ENCODE results near the gene CD247.

CD247 gene

GRCh38 chr1:167510244-167510643 lies 8.1 kb downstream of the CD247 start:
- DNase-seq, result no peak

GRCh38 chr1:167509587-167509986 lies 8.7 kb downstream of the CD247 start:
- no peak for DNase-seq

- no peak for DNase-seq
These were observed 10.6 kb downstream of the CD247 start for GRCh38 chr1:167507719-167508118.

- no peak for DNase-seq
These were observed 13.9 kb downstream of the CD247 start for GRCh38 chr1:167504467-167504827.

DNA sequence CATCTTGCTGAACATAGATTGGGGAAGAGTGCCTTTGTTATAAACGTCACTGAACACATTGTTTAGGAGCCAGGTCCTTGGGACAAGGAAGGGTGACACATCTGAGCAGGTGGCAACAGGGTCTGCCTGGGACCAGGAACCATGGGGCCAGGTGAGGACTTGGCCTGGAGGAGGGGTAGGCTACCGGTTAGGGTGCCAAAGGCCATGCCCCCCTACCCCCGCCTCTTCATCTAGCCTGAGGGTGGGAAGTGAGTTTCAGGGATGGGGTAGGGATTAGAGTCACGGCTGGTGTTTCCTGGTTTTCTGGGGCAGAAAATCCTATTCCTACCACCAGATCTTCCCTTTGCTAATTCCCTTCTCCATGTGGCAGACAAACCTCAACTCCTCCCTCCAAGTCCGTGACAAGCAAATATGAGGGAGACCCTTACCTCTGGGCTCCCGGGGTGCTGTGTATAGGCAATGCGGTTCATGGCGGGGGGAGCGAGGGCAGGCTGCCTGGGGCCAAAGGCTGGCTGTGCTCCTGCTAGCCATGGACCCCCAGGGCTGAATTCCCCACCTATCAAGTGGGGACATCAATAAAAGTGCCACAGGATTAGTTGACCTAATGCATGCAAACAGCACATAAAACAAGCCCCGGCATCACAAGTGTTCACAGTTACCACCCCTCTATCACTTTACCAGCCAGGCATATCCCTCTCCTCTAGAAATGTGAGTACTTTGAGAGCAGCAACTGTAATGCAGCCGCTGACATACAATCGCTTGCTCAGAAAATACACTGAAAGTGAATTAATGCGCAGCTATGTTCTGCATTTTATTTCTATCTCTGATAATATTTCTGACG lies 14.5 kb downstream of the CD247 start:
- no peak for DNase-seq

- no peak for DNase-seq
These were observed 15.4 kb downstream of the CD247 start for GRCh38 chr1:167502719-167503462.

- no peak for DNase-seq
These were observed 16.2 kb downstream of the CD247 start for GRCh38 chr1:167502192-167502551.

- no peak for DNase-seq
These were observed 16.7 kb downstream of the CD247 start for GRCh38 chr1:167501515-167502191.

DNA sequence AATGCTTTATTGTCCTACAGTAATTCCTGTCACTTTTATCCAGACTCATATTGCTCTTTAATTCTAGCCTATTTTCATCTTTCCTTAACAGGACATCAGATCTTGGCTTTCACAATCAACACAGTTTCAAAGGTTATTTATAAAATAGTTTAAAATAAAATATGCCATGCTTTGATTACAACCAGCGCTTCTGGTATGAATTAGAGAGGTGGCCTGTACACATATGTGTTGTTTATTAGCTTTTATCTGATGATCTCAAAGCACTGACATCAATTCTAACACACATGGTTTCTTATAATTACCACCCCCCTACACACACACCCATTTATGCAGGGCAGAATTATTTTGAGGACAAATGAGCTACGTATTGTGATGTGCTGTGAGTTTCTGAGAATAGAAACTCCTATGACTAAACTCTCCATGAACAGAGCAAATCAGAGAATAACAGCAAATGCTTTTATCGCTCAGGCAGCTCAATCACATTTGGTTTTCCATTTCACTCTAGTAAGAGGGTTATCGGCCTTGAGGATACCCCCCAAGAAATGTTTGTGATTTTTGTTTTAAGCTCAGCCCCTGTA lies 18.0 kb downstream of the CD247 start:
- DNase-seq, result no peak

DNA sequence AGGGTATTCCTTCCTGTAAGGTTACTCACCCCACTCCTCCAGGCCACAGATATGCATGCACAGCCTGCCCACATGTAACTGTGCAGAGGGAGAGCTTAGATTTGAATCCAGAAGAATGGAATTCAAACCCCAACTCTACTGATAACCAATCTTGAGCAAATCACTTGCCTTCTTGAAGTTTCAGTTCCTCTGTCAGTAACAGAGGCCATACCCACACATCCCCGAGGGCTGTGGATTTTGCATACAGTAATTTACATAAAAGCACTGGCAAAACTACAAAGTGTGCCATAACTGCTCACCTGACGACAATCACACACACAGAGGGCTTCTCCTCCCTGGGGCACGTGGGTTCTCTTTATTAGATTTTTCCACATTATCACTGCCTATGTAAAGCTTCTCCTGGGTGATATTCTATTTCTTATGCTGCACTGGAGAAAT lies 18.6 kb downstream of the CD247 start:
- DNase-seq, result no peak

DNA sequence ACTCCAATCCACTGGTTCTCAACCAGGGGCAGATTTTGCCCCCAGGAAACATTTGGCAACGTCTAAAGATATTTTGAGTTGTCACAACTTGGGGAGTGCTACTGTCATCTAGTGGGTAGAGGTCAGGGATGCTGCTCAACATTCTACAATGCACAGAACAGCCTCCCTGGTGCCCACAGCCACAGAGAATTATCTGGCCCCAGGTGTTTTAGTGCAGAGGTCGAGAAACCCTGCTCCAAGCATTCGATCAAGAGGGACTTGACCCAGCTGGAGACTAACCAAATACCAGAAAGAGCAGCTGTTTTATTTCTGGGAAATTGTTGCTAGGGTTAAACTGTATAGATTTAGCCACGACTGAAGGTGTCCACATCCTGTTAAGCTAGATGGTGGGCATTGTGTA lies 19.2 kb downstream of the CD247 start:
- DNase-seq, result no peak

- no peak for DNase-seq
These were observed 21.3 kb downstream of the CD247 start for GRCh38 chr1:167496797-167497619.

DNA sequence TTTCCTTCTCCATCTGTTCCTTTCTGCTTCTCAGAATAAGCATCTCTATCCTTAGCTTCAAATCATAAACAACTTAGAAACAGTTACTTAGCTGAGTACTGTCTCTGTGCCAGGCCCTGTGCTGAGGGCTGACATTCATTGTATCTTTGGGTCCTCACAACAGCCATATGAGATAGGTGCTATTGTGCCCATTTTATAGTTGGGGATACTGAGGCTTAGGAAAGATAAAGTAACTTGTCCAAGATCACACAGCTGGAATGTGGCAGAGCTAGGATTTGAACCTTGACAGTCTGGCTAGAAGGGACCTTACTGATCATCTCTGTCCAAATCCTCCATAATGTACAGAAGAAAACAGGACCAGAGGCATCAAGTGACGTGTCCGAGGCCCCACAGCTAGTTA lies 25.0 kb downstream of the CD247 start:
- DNase-seq, result no peak

DNA sequence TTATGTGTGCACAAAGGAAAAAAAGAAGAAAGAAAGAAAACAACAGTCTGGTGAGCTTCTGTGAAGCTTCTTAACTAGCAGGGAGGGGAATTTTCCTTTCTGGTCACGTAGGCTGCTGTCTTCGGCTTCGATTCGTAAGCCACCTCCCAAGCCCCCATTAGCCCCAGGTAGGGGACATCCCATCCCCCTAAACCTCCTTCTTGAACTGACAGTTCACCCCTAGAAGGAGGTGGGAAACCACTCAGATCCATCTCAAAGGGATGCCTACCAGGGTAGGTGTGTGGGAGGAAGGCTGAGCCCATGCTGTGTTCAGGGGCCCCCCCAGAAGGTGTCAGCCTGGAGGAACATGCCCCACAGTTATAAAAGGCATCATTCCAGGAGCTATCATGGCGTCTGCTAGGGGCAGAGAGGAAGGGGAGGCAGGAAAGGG lies 25.8 kb downstream of the CD247 start:
- no peak for DNase-seq

DNA sequence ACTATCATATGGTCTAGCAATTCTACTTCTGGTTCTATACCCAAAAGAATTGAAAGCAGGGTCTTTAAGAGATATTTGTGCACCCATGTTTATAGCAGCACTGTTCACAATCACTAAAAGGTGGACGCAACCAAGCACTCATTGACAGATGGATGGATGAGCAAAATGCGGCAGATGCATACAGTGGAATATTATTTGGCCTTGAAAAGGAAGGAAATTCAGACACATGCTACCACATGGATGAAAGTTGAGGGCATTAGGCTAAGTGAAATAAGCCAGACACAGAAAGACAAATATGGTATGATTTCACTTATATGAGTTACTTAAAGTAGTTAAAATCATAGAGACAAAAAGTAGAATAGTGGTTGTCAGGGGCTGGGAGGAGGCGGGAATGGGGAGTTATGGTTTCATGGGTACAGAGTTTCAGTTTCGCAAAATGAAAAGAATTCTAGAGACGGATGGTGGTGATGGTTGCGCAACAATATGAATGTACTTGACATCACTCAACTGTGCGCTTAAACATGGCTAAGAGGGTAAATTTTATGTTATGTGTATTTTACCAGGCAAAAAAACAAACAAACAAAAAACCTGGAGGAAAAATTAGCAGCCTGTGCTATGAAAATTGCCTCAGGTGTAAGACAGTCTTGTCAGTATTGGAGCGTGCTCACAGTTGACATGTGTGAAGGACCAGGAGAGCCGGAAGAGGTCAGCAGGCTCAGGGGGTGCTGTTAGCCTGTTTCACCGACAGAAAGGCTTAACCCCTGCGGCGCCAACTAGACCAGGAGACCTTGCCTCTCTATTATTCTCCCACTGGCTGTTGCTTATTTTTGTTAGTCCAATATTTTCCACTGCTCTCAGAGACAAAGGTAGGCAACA lies 26.5 kb downstream of the CD247 start:
- DNase-seq, result no peak

GRCh38 chr1:167490765-167491164 lies 27.6 kb downstream of the CD247 start:
- DNase-seq, result no peak

- no peak for DNase-seq
These were observed 28.6 kb downstream of the CD247 start for GRCh38 chr1:167489571-167490340.

GRCh38 chr1:167488786-167489185 lies 29.5 kb downstream of the CD247 start:
- no peak for DNase-seq

- no peak for DNase-seq
These were observed 30.7 kb downstream of the CD247 start for GRCh38 chr1:167487614-167488013.

- no peak for DNase-seq
These were observed 32.1 kb downstream of the CD247 start for GRCh38 chr1:167486090-167486824.
